Suprapubic skin (tissue), 3 donors: ENCODE data around the gene ADCY5.

ENCODE experiments used
- CTCF ChIP-seq, 2 donors: fragments of 200-600 bp in 1 of 2; fragments of 450-650 bp in 1 of 2; sonication (generic) in 1 of 2; IDR thresholded peaks; one replicate each; pipeline ENCODE4 v1.5.1; 2016 to 2019; ENCODE audit warnings: antibody characterized with exemption in 2 of 2, mild to moderate bottlenecking in 1 of 2, moderate library complexity in 1 of 2
- POLR2A ChIP-seq, 2 donors: fragments of 450-650 bp; IDR thresholded peaks; one replicate each; pipeline ENCODE4 v1.6.1; 2017; ENCODE audit warnings: antibody characterized with exemption in 2 of 2, mild to moderate bottlenecking in 2 of 2, moderate library complexity in 2 of 2

GRCh38 chr3:123491966-123492587 lies 43.2 kb upstream of the ADCY5 start:
- TF ChIP-seq CTCF (IDR thresholded peaks at IDR 0.05) (no peak), POLR2A (IDR thresholded peaks at IDR 0.05) (no peak)
